SJCRH30 (cell line): ENCODE results near the gene RNMT. TPM values are rescaled to one million over a fixed set of nuclear protein-coding genes. Genes with fewer than 3 reads are reported as not detected.
A peak's percentile ranks its signal among the peaks of the same experiment; 100 is the strongest.

ENCODE experiments used
- DNase-seq, 2 experiments: peaks; one replicate each; pipeline ENCODE4 v3.0.0-alpha.2; 2015 to 2020
- H3K27ac ChIP-seq: fragments of 250-450 bp; sonication (Bioruptor Pico); 2 replicates; pipeline ENCODE4 v1.5.1; 2020; ENCODE audit warnings: mild to moderate bottlenecking, moderate library complexity
- H3K27me3 ChIP-seq: fragments of 250-450 bp; sonication (Bioruptor Pico); 2 replicates; pipeline ENCODE4 v1.5.1; 2020; ENCODE audit warnings: mild to moderate bottlenecking, moderate library complexity
- H3K36me3 ChIP-seq: fragments of 250-450 bp; sonication (Bioruptor Pico); 2 replicates; pipeline ENCODE4 v1.5.1; 2020; ENCODE audit warnings: mild to moderate bottlenecking, moderate library complexity
- H3K4me1 ChIP-seq: fragments of 250-450 bp; sonication (Bioruptor Pico); 2 replicates; pipeline ENCODE4 v1.5.1; 2020; ENCODE audit warnings: mild to moderate bottlenecking, moderate library complexity
- H3K4me3 ChIP-seq: fragments of 250-450 bp; sonication (Bioruptor Pico); 2 replicates; pipeline ENCODE4 v1.5.1; 2020; ENCODE audit warnings: mild to moderate bottlenecking, moderate library complexity
- H3K9me3 ChIP-seq: fragments of 250-450 bp; sonication (Bioruptor Pico); replicated peaks from 2 replicates; pipeline ENCODE4 v1.5.1; 2020; ENCODE audit warnings: mild to moderate bottlenecking, moderate library complexity
- total RNA-seq: library from RNA; depleted of rRNA; stranded (reverse); fragments of >200 nt; shearing (Covaris generic); gene quantifications from 2 replicates; pipeline ENCODE4 v1.2.3, GENCODE V29; 2014

Gene RNMT
- total RNA-seq, 1 experiment from 2014 or later = 28.2 TPM

DNA sequence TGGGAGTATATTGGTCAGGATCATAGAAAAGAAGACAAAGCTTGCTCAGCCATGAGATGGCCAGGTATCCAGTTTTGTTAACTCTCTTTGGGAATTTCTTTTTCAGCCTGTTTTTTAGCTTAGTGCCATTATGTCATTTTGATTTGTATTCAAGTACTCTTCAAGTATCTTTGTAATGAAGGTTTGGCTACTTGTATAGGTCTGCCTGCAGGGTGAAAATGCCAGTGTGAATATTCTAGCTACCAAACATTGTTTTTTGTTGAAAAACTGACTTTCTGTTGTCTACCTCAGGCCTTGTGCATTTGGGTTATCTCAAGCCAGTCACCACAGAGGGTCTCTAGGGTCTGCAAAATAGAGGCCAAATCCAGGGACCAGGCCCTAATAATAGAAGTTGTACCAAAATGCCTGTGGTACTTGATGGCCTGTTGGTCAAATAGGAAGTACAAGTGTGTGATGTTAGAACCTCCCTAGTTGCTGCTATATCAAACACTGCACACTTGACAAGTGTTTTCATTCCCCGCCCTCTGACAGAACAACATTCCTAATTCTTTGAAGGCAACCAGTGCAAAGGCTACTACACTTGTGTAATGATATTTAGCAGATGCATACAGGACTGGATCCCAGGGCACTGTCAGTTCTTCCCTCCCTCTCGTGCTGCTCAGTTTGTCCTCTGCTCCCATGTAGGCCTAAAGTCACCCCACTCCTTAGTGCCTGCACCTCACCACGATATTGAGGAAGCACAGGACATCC, 36.4 kb downstream of the RNMT start:
- no peak overlapping the region for H3K4me3 ChIP-seq
- no peak for DNase-seq
- H3K27ac ChIP-seq = no peak overlapping the region
- no peaks in the 10 kb centered on the region for H3K4me1 ChIP-seq
- H3K27me3 ChIP-seq = no peaks in the 10 kb centered on the region
- H3K9me3 ChIP-seq = no peaks in the 10 kb centered on the region
- H3K36me3 ChIP-seq = no peaks in the 10 kb centered on the region

- H3K27me3 ChIP-seq = no peaks in the 10 kb centered on the region
- H3K9me3 ChIP-seq = no peaks in the 10 kb centered on the region
- no peaks in the 10 kb centered on the region for H3K4me1 ChIP-seq
- H3K36me3 ChIP-seq = no peaks in the 10 kb centered on the region
- no peak overlapping the region for H3K27ac ChIP-seq
- no peak overlapping the region for H3K4me3 ChIP-seq
- no peak for DNase-seq
Observed at GRCh38 chr18:13775058-13775457, 48.6 kb downstream of the RNMT start.

DNA sequence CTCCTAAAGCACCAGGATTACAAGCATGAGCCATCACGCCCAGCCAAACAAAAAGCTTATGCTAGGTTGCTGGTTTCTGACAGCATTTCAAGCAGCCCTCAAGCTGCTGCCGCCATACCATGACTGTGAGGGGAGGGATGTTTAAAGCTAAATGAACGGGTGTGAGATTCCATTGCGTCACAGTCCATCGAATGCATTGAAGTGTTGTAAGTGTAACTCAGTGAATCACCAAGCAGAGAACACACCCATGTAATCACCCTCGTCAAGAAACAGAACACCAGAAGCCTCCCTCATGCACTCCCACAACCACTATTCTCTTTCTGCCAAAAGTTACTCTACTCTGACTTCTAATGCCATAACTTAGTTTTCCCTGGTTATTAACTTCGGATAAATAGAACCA, 64.7 kb downstream of the RNMT start:
- Histone ChIP-seq H3K4me1 (no peaks in the 10 kb centered on the region), H3K36me3 (no peaks in the 10 kb centered on the region), H3K27ac (no peak overlapping the region), H3K9me3 (no peaks in the 10 kb centered on the region), H3K27me3 (no peaks in the 10 kb centered on the region), H3K4me3 (no peak overlapping the region)
- DNase-seq = no peak

- no peaks in the 10 kb centered on the region for H3K9me3 ChIP-seq
- no peak for DNase-seq
- H3K4me1 ChIP-seq = no peaks in the 10 kb centered on the region; the same call in 1 of the 2 replicates
- H3K27ac ChIP-seq = no peak overlapping the region
- H3K4me3 ChIP-seq = no peak overlapping the region
- H3K36me3 ChIP-seq = no peaks in the 10 kb centered on the region
- no peaks in the 10 kb centered on the region for H3K27me3 ChIP-seq
Observed at GRCh38 chr18:13793819-13794218, 67.3 kb downstream of the RNMT start.

DNA sequence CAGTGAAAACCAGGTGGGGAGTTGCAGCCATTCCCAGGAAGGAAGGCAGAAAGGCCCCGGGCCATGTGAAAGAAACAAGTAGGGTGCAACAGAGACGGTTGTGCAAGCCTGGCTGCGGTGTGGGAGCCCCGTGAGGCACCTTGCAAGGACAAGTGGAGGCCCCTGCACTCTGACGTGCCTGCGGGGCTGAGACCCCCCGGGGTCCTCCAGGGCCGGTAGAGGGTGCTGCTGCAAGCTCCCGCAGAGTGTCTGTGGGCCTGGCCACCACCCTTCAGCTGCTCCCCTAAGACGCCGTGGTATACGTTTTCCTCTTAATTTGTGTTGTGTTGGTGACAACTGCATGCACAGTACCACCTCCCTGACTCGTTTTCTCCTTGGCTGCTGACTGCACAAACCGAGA, 70.0 kb downstream of the RNMT start:
- Histone ChIP-seq H3K36me3 (no peaks in the 10 kb centered on the region), H3K27ac (peak overlapping the region; percentile 74), H3K4me1 (no peaks in the 10 kb centered on the region; the same call in 1 of the 2 replicates), H3K4me3 (peak overlapping the region; percentile 44), H3K9me3 (no peaks in the 10 kb centered on the region), H3K27me3 (no peaks in the 10 kb centered on the region)
- DNase-seq = peak; percentile 18 to 28

- H3K9me3 ChIP-seq = no peaks in the 10 kb centered on the region
- H3K36me3 ChIP-seq = no peaks in the 10 kb centered on the region
- no peaks in the 10 kb centered on the region for H3K27me3 ChIP-seq
- H3K27ac ChIP-seq = peak overlapping the region; percentile 74
- no peaks in the 10 kb centered on the region; the same call in 1 of the 2 replicates for H3K4me1 ChIP-seq
- peak; percentile 10 to 38 for DNase-seq
- H3K4me3 ChIP-seq = peak overlapping the region; percentile 44
Observed at GRCh38 chr18:13797157-13797611, 70.7 kb downstream of the RNMT start.

GRCh38 chr18:13799396-13799795, 72.9 kb downstream of the RNMT start:
- H3K36me3 ChIP-seq = no peaks in the 10 kb centered on the region

GRCh38 chr18:13800505-13801259, 74.2 kb downstream of the RNMT start:
- no peak overlapping the region for H3K4me3 ChIP-seq

More at GRCh38 chr18:13799396-13799795, 72.9 kb downstream of the RNMT start:
- no peaks in the 10 kb centered on the region for H3K27me3 ChIP-seq
- no peak overlapping the region for H3K4me3 ChIP-seq
- H3K9me3 ChIP-seq = no peaks in the 10 kb centered on the region
- DNase-seq = no peak
- H3K4me1 ChIP-seq = no peaks in the 10 kb centered on the region; the same call in 1 of the 2 replicates
- H3K27ac ChIP-seq = no peak overlapping the region

DNA sequence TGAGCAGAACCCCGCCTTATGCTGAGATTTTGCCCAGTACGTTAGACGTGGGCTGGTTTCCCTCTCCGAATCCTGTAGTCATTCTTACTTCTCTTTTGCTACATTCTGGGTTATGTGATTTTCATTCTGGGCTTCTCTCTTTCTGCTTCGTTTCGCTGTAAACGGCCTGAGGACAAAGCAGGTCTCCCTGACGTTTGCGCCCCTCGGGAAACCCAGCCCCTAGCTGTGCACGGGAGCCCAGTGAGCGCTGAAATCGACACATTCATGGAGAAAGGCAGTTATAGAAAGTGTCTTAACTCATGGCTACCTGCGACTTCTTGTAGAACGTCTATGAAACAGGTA, 74.8 kb downstream of the RNMT start:
- no peaks in the 10 kb centered on the region; the same call in 1 of the 2 replicates for H3K4me1 ChIP-seq
- no peaks in the 10 kb centered on the region for H3K36me3 ChIP-seq
- no peak overlapping the region for H3K27ac ChIP-seq
- DNase-seq = no peak
- no peaks in the 10 kb centered on the region for H3K27me3 ChIP-seq
- no peaks in the 10 kb centered on the region for H3K9me3 ChIP-seq
- H3K4me3 ChIP-seq = no peak overlapping the region

More at GRCh38 chr18:13800505-13801259, 74.2 kb downstream of the RNMT start:
- no peak overlapping the region for H3K27ac ChIP-seq
- H3K9me3 ChIP-seq = no peaks in the 10 kb centered on the region
- H3K4me1 ChIP-seq = no peaks in the 10 kb centered on the region; the same call in 1 of the 2 replicates
- DNase-seq = no peak
- H3K27me3 ChIP-seq = no peaks in the 10 kb centered on the region
- no peaks in the 10 kb centered on the region for H3K36me3 ChIP-seq

DNA sequence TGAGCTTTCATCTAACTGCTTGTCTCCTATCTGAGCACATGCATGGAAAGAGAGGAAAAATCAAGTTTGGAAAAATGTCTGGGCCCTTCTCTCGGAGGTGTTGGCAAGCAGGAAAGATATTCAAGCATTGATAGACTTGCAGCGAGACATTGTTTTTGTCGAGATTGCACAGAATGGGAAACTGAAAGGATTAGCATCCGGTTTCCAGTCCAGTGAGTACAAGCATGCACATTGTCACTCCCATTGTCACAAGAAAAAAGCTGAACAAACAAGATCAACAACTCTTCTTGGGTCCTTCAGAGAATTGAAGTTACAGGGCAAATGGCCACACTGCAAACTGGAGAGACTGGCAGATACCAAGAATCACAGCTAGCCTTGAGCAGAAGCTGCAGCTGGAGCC, 77.8 kb downstream of the RNMT start:
- Histone ChIP-seq H3K4me3 (no peak overlapping the region), H3K27ac (no peak overlapping the region), H3K27me3 (no peaks in the 10 kb centered on the region), H3K9me3 (no peaks in the 10 kb centered on the region), H3K36me3 (no peaks in the 10 kb centered on the region), H3K4me1 (no peaks in the 10 kb centered on the region)
- no peak for DNase-seq

DNA sequence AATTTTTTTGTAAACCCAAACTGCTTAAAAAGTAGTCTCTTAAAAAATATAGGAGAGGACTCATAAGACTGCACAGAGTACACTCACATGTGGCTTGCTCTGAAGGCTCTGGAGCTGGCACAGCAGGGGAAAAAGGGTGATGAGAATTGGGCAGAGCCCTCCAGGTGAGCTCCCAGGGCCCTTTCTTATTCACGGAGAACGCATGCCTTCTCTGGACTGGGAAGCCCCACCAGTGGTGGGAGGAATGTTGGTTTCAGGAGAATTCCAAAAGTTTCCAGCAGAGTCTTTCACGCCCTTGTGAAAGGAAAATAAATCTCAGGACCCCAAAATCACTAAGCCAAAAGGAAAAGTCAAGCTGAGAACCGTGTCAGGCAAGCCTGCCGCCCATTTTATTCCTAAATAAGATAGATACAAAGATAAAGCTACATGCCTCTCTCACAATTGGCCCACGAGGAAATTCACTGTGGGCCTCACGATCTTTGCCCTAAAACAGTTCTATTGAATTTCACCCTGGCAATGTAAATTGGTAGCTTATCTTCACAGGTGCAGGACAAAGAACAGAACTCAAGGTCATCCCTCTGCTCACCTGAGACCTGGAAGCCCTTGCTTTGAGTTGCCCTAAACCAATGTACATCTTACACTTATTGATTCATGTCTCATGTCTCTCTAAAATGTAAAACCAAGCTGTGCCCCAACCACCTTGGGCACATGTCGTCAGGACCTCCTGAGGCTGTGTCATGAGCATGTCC, 82.0 kb downstream of the RNMT start:
- Histone ChIP-seq H3K9me3 (no peaks in the 10 kb centered on the region), H3K36me3 (no peaks in the 10 kb centered on the region), H3K27me3 (no peaks in the 10 kb centered on the region), H3K27ac (no peak overlapping the region), H3K4me3 (no peak overlapping the region), H3K4me1 (no peaks in the 10 kb centered on the region)
- DNase-seq = no peak

- Histone ChIP-seq H3K4me3 (no peak overlapping the region), H3K4me1 (no peaks in the 10 kb centered on the region), H3K9me3 (no peaks in the 10 kb centered on the region), H3K27me3 (no peaks in the 10 kb centered on the region), H3K36me3 (no peaks in the 10 kb centered on the region), H3K27ac (no peak overlapping the region)
- DNase-seq = no peak
Observed at GRCh38 chr18:13809043-13809430, 82.6 kb downstream of the RNMT start.

- no peak overlapping the region for H3K4me3 ChIP-seq
Observed at GRCh38 chr18:13809531-13810255, 83.2 kb downstream of the RNMT start.

GRCh38 chr18:13810950-13811485, 84.5 kb downstream of the RNMT start:
- Histone ChIP-seq H3K4me3 (no peak overlapping the region), H3K27me3 (no peaks in the 10 kb centered on the region), H3K36me3 (no peaks in the 10 kb centered on the region), H3K4me1 (no peaks in the 10 kb centered on the region), H3K27ac (no peak overlapping the region), H3K9me3 (no peaks in the 10 kb centered on the region)
- no peak for DNase-seq

More at GRCh38 chr18:13809531-13810255, 83.2 kb downstream of the RNMT start:
- Histone ChIP-seq H3K4me1 (no peaks in the 10 kb centered on the region), H3K27me3 (no peaks in the 10 kb centered on the region), H3K27ac (no peak overlapping the region), H3K9me3 (no peaks in the 10 kb centered on the region), H3K36me3 (no peaks in the 10 kb centered on the region)
- DNase-seq = no peak
